Endodermal cell (in vitro differentiated cells): ENCODE measurements around the gene FAM186B. TPM values are rescaled to one million over a fixed set of nuclear protein-coding genes. Genes with fewer than 3 reads are reported as not detected.
A peak's percentile ranks its signal among the peaks of the same experiment; 100 is the strongest.

ENCODE experiments used
- DNase-seq: peaks from one replicate; pipeline ENCODE4 v3.0.0-alpha.2; 2017
- H3K27ac ChIP-seq: 2 replicates; pipeline ENCODE4 v1.5.1; 2013; ENCODE audit warnings: mild to moderate bottlenecking, low read depth, low read length, moderate library complexity
- H3K27me3 ChIP-seq: 2 replicates; pipeline ENCODE4 v1.6.1; 2013; ENCODE audit warnings: mild to moderate bottlenecking, low read length, moderate library complexity; ENCODE audit not compliant: insufficient read depth, control insufficient read depth, poor library complexity, severe bottlenecking
- H3K36me3 ChIP-seq: 2 replicates; pipeline ENCODE4 v1.7.0; 2013; ENCODE audit warnings: mild to moderate bottlenecking, low read length, moderate library complexity; ENCODE audit not compliant: control insufficient read depth, insufficient read depth
- H3K4me1 ChIP-seq: one replicate; pipeline ENCODE4 v1.7.0; 2013; ENCODE audit warnings: low read length; ENCODE audit not compliant: control insufficient read depth, insufficient read depth
- H3K4me3 ChIP-seq: 2 replicates; pipeline ENCODE4 v1.5.1; 2013; ENCODE audit warnings: mild to moderate bottlenecking, low read length, moderate library complexity
- H3K9ac ChIP-seq: 2 replicates; pipeline ENCODE4 v1.6.1; 2013; ENCODE audit warnings: mild to moderate bottlenecking, low read length, moderate library complexity; ENCODE audit not compliant: poor library complexity, severe bottlenecking; ENCODE audit errors: extremely low read depth
- H3K9me3 ChIP-seq: 2 replicates; pipeline ENCODE4 v1.6.1; 2013; ENCODE audit warnings: mild to moderate bottlenecking, low read length, moderate library complexity; ENCODE audit not compliant: control insufficient read depth
- H3K27ac Mint-ChIP-seq: 2 replicates; pipeline ENCODE4 v1.8.0; 2020; ENCODE audit warnings: mixed read lengths
- H3K27me3 Mint-ChIP-seq: 2 replicates; pipeline ENCODE4 v1.8.0; 2021; ENCODE audit warnings: mild to moderate bottlenecking, mixed read lengths; ENCODE audit not compliant: insufficient read depth
- H3K36me3 Mint-ChIP-seq: 2 replicates; pipeline ENCODE4 v1.8.0; 2020; ENCODE audit warnings: low read depth, mixed read lengths
- H3K4me1 Mint-ChIP-seq: 2 replicates; pipeline ENCODE4 v1.8.0; 2020; ENCODE audit warnings: mixed read lengths
- H3K4me3 Mint-ChIP-seq: 2 replicates; pipeline ENCODE4 v1.8.0; 2020; ENCODE audit warnings: mild to moderate bottlenecking, moderate library complexity, mixed read lengths
- H3K9me3 Mint-ChIP-seq: 2 replicates; pipeline ENCODE4 v1.8.0; 2020; ENCODE audit warnings: mild to moderate bottlenecking, mixed read lengths
- WGBS, 2 experiments: methylation state at CpG; one replicate each; pipeline versions ENCODE4 v1.1.5 to v1.1.7; 2013; ENCODE audit warnings: missing lambda C conversion rate in 2 of 2, mixed read lengths in 1 of 2; ENCODE audit not compliant: insufficient coverage in 1 of 2, insufficient read length in 1 of 2; 5-methylcytosine and 5-hydroxymethylcytosine counted together
- total RNA-seq, 2 donors: library from RNA; stranded (reverse); fragmentation: NEBNext Ultra II Directional in 1 of 2; extraction: Animal tissue kit (Norgen Biotek cat#: 25700) in 1 of 2; gene quantifications; 2 replicates in 1 of 2; 3 replicates in 1 of 2; pipeline ENCODE4 v1.2.1, GENCODE V29; 2021
- TF ChIP-seq, protein P1 (sequence below): fragments of 200-600 bp; sonication (generic); conservative IDR thresholded peaks from 2 replicates; pipeline ENCODE4 v1.5.0; 2021; ENCODE audit warnings: antibody characterized with exemption, mild to moderate bottlenecking

The FAM186B gene
- total RNA-seq, 2 donors from 2014 or later = 0.22 to 0.26 TPM

GRCh38 chr12:49547090-49547690 lies 58.2 kb downstream of the FAM186B start:
- TF ChIP-seq, protein P1, sequence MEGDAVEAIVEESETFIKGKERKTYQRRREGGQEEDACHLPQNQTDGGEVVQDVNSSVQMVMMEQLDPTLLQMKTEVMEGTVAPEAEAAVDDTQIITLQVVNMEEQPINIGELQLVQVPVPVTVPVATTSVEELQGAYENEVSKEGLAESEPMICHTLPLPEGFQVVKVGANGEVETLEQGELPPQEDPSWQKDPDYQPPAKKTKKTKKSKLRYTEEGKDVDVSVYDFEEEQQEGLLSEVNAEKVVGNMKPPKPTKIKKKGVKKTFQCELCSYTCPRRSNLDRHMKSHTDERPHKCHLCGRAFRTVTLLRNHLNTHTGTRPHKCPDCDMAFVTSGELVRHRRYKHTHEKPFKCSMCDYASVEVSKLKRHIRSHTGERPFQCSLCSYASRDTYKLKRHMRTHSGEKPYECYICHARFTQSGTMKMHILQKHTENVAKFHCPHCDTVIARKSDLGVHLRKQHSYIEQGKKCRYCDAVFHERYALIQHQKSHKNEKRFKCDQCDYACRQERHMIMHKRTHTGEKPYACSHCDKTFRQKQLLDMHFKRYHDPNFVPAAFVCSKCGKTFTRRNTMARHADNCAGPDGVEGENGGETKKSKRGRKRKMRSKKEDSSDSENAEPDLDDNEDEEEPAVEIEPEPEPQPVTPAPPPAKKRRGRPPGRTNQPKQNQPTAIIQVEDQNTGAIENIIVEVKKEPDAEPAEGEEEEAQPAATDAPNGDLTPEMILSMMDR = no peak
- no peak overlapping the region for H3K27ac ChIP-seq
- 88 to 100% methylated on average over 4 to 7 of the region's 7 CpGs for WGBS, 2 experiments
- peaks cover 69% of the 10 kb centered on the region for H3K27me3 ChIP-seq
- peaks cover 7% of the 10 kb centered on the region for H3K4me1 ChIP-seq
- Mint-ChIP-seq H3K36me3 (no peaks in the 10 kb centered on the region), H3K27ac (no peak overlapping the region), H3K4me3 (no peak overlapping the region), H3K9me3 (no peaks in the 10 kb centered on the region), H3K27me3 (peaks cover 88% of the 10 kb centered on the region), H3K4me1 (peaks cover 24% of the 10 kb centered on the region)
- H3K4me3 ChIP-seq = no peak overlapping the region
- no peak overlapping the region for H3K9ac ChIP-seq
- H3K36me3 ChIP-seq = no peaks in the 10 kb centered on the region
- H3K9me3 ChIP-seq = no peaks in the 10 kb centered on the region
- no peak for DNase-seq

- Mint-ChIP-seq H3K27me3 (peaks cover 89% of the 10 kb centered on the region), H3K4me3 (no peak overlapping the region), H3K36me3 (no peaks in the 10 kb centered on the region), H3K9me3 (no peaks in the 10 kb centered on the region), H3K4me1 (peaks cover 24% of the 10 kb centered on the region), H3K27ac (no peak overlapping the region)
- TF ChIP-seq, protein P1 = no peak
- peak; percentile 49 for DNase-seq
- no peaks in the 10 kb centered on the region for H3K9me3 ChIP-seq
- no peak overlapping the region for H3K9ac ChIP-seq
- no peak overlapping the region for H3K4me3 ChIP-seq
- WGBS, 2 experiments = 79% methylated on average over 3 of the region's 3 CpGs; no CpG with 5 or more reads in 1 of the 2 experiments
- H3K27me3 ChIP-seq = peaks cover 76% of the 10 kb centered on the region
- peaks cover 7% of the 10 kb centered on the region for H3K4me1 ChIP-seq
- no peak overlapping the region for H3K27ac ChIP-seq
- H3K36me3 ChIP-seq = no peaks in the 10 kb centered on the region
Measured at GRCh38 chr12:49546481-49546880, 59.0 kb downstream of the FAM186B start.

DNA sequence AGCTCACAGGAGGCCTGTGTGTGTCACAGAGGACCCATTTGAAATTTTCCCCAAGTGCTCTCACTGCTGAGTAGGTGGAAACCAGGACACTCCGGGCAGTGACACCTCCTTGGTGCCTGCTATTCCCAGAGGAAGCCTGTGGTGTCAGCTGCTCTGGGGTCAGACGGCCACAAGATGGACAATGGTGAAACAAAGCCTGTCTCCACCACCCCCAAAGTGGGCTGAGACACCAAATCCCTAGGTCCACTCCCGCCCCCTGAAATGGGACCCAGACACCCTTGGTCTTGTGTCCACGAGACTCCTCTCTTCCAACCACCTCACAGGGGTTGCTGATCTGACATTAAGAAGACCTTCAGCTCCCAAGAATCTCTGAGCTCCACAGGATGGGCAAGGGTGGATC lies 59.6 kb downstream of the FAM186B start:
- Histone ChIP-seq H3K4me3 (no peak overlapping the region), H3K9me3 (no peaks in the 10 kb centered on the region), H3K36me3 (no peaks in the 10 kb centered on the region), H3K27ac (no peak overlapping the region), H3K4me1 (peaks cover 7% of the 10 kb centered on the region), H3K9ac (no peak overlapping the region), H3K27me3 (peaks cover 83% of the 10 kb centered on the region)
- TF ChIP-seq, protein P1 = no peak
- no peaks in the 10 kb centered on the region for H3K9me3 Mint-ChIP-seq
- peaks cover 94% of the 10 kb centered on the region for H3K27me3 Mint-ChIP-seq
- H3K36me3 Mint-ChIP-seq = no peaks in the 10 kb centered on the region
- WGBS, 2 experiments = 89 to 100% methylated on average over 1 to 4 of the region's 4 CpGs
- DNase-seq = peak; percentile 57
- no peak overlapping the region for H3K27ac Mint-ChIP-seq
- peaks cover 21% of the 10 kb centered on the region for H3K4me1 Mint-ChIP-seq
- no peak overlapping the region for H3K4me3 Mint-ChIP-seq
